ENCODE data around the gene MKS1. TPM values are rescaled to one million over a fixed set of nuclear protein-coding genes. Genes with fewer than 3 reads are reported as not detected.

MKS1 gene
- total and polyA plus RNA-seq, 2 experiments from 2014 or later = 10.5 to 15.6 TPM

DNA sequence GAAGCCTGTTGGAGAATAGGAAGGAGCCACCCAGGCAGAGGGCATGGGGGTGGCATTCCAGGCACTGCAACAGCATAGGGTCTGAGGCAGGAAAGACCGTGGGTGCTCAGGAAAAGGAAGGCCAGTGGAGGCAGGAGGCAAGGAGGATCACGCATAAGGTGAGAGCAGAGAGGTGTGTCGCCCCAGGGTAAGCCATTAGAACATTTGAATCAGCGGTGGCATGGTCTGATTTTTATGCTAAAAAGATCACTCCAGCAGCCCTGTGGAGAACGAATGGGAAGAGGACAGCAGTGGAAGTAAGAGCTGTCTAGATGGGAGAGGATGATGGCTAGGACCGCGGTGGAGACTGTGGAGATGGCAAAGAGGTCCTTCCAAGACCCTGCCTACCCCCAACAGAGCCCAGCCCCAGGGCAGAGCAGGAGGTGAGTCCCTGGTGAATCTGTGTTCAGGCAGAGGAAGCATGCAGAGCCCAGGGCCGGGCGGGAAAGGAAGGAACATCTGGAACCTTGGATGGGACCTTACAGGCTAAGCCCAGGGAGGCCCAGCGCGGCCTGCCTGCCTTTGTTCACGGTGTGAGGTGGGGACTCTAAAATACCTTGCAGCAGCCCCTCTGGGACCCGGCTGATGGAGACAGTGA is 27.2 kb upstream of the MKS1 start:
- no peaks in the 10 kb centered on the region for H3K9me2 ChIP-seq (replicated peaks; ENCODE audit: insufficient read depth)
- H3K4me1 ChIP-seq (ENCODE audit: insufficient read depth) = peaks cover 17% of the 10 kb centered on the region
- no peaks in the 10 kb centered on the region for H3K9me3 ChIP-seq (ENCODE audit: low read depth)
- no peaks in the 10 kb centered on the region for H4K20me1 ChIP-seq (ENCODE audit: insufficient read depth, poor library complexity, severe bottlenecking)
- H3K4me3 ChIP-seq = no peak overlapping the region
- H3K79me2 ChIP-seq = no peaks in the 10 kb centered on the region
- peak overlapping the region; percentile 1 for H3K27ac ChIP-seq
- TF ChIP-seq EZH2phosphoT487 (IDR thresholded peaks at IDR 0.05; ENCODE audit: low read depth, severe bottlenecking, unreplicated experiment) = no peak
- no peak for TF ChIP-seq EZH2 (IDR thresholded peaks at IDR 0.05; ENCODE audit: borderline replicate concordance)
- no peaks in the 10 kb centered on the region for H3K36me3 ChIP-seq (replicated peaks; ENCODE audit: insufficient read depth, low read depth)
- H3K27me3 ChIP-seq = peaks cover 44% of the 10 kb centered on the region
- 87% methylated on average over 13 of the region's 13 CpGs for WGBS (ENCODE audit: low lambda C conversion rate, missing lambda C conversion rate)
- DNase-seq (ENCODE audit: low spot score) = no peak
- H2AFZ ChIP-seq = no peak overlapping the region
- no peak overlapping the region for H3K4me2 ChIP-seq

DNA sequence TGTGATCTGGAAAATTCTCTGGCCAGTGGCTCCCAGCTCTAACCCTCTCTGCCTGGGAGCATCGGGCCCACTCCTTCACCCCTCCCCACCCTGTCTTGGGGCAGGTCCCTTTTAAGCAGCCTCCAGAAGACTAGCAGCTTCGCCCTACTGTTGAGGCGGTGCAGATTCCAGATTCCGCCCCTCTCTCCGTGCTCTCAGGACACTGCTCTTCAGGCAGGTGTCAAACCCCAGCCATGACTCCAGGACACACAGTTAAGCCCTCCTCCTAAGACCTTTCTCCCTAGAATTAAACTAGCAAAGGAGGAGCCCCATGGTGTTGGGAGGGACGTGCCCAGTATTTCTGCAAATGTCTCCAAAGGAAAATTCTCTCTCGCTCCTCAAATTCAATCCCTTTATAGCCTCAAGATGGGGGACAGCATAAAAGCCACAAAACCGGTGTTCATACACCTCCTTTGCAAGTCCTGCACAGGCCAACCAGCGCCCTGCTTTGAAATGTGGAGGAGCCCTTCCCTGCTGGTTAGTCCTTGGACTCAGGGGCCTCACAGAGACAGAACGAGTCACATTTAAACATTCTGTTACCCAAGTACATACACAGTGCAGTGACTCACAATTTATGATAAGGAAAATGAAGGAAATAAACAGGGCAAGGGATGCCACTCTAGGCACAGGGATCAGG is 26.5 kb upstream of the MKS1 start:
- WGBS (ENCODE audit: low lambda C conversion rate, missing lambda C conversion rate) = 79% methylated on average over 9 of the region's 10 CpGs
- no peaks in the 10 kb centered on the region for H3K9me3 ChIP-seq (ENCODE audit: low read depth)
- H3K9me2 ChIP-seq (replicated peaks; ENCODE audit: insufficient read depth) = no peaks in the 10 kb centered on the region
- peaks cover 17% of the 10 kb centered on the region for H3K4me1 ChIP-seq (ENCODE audit: insufficient read depth)
- no peak overlapping the region for H2AFZ ChIP-seq
- H3K4me3 ChIP-seq = no peak overlapping the region
- H4K20me1 ChIP-seq (ENCODE audit: insufficient read depth, poor library complexity, severe bottlenecking) = no peaks in the 10 kb centered on the region
- peak overlapping the region; percentile 15 for H3K27ac ChIP-seq
- TF ChIP-seq, protein P1, sequence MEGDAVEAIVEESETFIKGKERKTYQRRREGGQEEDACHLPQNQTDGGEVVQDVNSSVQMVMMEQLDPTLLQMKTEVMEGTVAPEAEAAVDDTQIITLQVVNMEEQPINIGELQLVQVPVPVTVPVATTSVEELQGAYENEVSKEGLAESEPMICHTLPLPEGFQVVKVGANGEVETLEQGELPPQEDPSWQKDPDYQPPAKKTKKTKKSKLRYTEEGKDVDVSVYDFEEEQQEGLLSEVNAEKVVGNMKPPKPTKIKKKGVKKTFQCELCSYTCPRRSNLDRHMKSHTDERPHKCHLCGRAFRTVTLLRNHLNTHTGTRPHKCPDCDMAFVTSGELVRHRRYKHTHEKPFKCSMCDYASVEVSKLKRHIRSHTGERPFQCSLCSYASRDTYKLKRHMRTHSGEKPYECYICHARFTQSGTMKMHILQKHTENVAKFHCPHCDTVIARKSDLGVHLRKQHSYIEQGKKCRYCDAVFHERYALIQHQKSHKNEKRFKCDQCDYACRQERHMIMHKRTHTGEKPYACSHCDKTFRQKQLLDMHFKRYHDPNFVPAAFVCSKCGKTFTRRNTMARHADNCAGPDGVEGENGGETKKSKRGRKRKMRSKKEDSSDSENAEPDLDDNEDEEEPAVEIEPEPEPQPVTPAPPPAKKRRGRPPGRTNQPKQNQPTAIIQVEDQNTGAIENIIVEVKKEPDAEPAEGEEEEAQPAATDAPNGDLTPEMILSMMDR (IDR thresholded peaks at IDR 0.05; ENCODE audit: poor library complexity) = no peak
- no peak for TF ChIP-seq EZH2 (IDR thresholded peaks at IDR 0.05; ENCODE audit: borderline replicate concordance)
- no peak for TF ChIP-seq EZH2phosphoT487 (IDR thresholded peaks at IDR 0.05; ENCODE audit: low read depth, severe bottlenecking, unreplicated experiment)
- peaks cover 42% of the 10 kb centered on the region for H3K27me3 ChIP-seq
- DNase-seq (ENCODE audit: low spot score) = peak; percentile 61
- no peaks in the 10 kb centered on the region for H3K36me3 ChIP-seq (replicated peaks; ENCODE audit: insufficient read depth, low read depth)
- H3K79me2 ChIP-seq = no peaks in the 10 kb centered on the region
- peak overlapping the region; percentile 27 for H3K4me2 ChIP-seq

DNA sequence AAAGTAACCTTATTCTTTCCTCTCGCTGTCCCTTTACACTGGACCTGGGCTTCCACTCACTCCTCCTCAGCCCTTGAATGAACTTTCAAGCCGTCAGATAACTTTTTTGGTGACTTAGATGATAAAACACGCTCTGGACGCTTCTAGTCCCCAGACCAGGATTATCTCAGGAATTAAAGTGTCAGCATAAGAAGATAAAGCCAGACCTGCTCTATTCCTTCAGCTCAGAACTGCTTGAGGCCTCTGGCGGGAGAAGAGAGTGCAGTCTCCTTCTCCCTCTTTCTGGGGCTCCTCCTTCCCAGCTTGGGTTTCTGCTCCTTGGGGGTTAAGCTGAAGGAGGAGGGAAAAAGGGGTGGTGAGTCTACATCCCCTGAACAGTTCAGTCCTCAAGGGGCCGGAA is 25.9 kb upstream of the MKS1 start:
- peaks cover 39% of the 10 kb centered on the region for H3K27me3 ChIP-seq
- H4K20me1 ChIP-seq (ENCODE audit: insufficient read depth, poor library complexity, severe bottlenecking) = no peaks in the 10 kb centered on the region
- no peak overlapping the region for H3K4me3 ChIP-seq
- peaks cover 17% of the 10 kb centered on the region for H3K4me1 ChIP-seq (ENCODE audit: insufficient read depth)
- 27% methylated on average over 6 of the region's 6 CpGs for WGBS (ENCODE audit: low lambda C conversion rate, missing lambda C conversion rate)
- no peak for DNase-seq (ENCODE audit: low spot score)
- no peaks in the 10 kb centered on the region for H3K36me3 ChIP-seq (replicated peaks; ENCODE audit: insufficient read depth, low read depth)
- no peaks in the 10 kb centered on the region for H3K9me3 ChIP-seq (ENCODE audit: low read depth)
- H3K27ac ChIP-seq = no peak overlapping the region
- peak overlapping the region; percentile 27 for H3K4me2 ChIP-seq
- no peaks in the 10 kb centered on the region for H3K79me2 ChIP-seq
- H2AFZ ChIP-seq = no peak overlapping the region
- TF ChIP-seq EZH2phosphoT487 (IDR thresholded peaks at IDR 0.05; ENCODE audit: low read depth, severe bottlenecking, unreplicated experiment) = no peak
- TF ChIP-seq, protein P1 (IDR thresholded peaks at IDR 0.05; ENCODE audit: poor library complexity) = no peak
- TF ChIP-seq EZH2 (IDR thresholded peaks at IDR 0.05; ENCODE audit: borderline replicate concordance) = no peak
- H3K9me2 ChIP-seq (replicated peaks; ENCODE audit: insufficient read depth) = no peaks in the 10 kb centered on the region

DNA sequence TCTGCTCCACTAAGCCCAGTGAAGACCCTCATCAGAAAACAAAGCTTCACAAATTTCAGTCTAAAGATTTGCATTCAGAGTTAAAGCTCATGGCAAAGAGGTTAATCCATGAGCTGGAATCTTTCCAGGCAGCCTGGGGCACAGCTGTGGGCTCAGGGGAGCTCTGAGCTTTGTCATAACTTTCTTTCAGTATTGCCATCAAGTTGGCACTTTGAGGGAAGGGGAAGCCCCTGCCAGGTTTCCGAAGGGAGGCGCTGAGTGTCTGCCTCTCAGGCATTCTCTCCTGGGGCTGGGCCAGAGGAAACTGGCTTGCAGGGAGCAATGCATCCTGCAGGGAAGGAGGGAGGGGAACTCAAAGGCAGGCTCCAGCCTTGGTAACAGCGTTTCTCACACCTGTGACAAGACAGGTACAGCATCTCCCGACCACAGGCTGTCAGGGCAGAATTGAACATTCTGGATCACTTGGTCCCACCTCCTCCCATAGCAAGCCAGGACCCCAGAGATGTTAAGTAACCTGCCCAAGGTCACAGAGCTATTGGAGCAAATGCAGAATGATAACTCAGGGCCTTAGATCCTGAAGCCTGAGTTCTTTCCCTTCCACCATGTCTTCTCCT is 23.2 kb upstream of the MKS1 start:
- H4K20me1 ChIP-seq (ENCODE audit: insufficient read depth, poor library complexity, severe bottlenecking) = no peaks in the 10 kb centered on the region
- H3K4me1 ChIP-seq (ENCODE audit: insufficient read depth) = peaks cover 11% of the 10 kb centered on the region
- H3K79me2 ChIP-seq = no peaks in the 10 kb centered on the region
- H3K36me3 ChIP-seq (replicated peaks; ENCODE audit: insufficient read depth, low read depth) = no peaks in the 10 kb centered on the region
- no peak overlapping the region for H2AFZ ChIP-seq
- H3K27ac ChIP-seq = no peak overlapping the region
- no peaks in the 10 kb centered on the region for H3K9me3 ChIP-seq (ENCODE audit: low read depth)
- H3K4me2 ChIP-seq = no peak overlapping the region
- H3K4me3 ChIP-seq = no peak overlapping the region
- peaks cover 27% of the 10 kb centered on the region for H3K27me3 ChIP-seq
- H3K9me2 ChIP-seq (replicated peaks; ENCODE audit: insufficient read depth) = no peaks in the 10 kb centered on the region
- TF ChIP-seq EZH2 (IDR thresholded peaks at IDR 0.05; ENCODE audit: borderline replicate concordance) (no peak), EZH2phosphoT487 (IDR thresholded peaks at IDR 0.05; ENCODE audit: low read depth, severe bottlenecking, unreplicated experiment) (no peak)
- TF ChIP-seq, protein P1 (IDR thresholded peaks at IDR 0.05; ENCODE audit: poor library complexity) = no peak
- WGBS (ENCODE audit: low lambda C conversion rate, missing lambda C conversion rate) = 35% methylated on average over 4 of the region's 4 CpGs
- DNase-seq (ENCODE audit: low spot score) = no peak
